Measurements from ENCODE around the gene GSDME.
"Not testable (repeated sequence)": the region's sequence is repeated elsewhere in the genome, so short reads cannot be mapped to it uniquely, and the experiment has no call there.

GSDME gene

DNA sequence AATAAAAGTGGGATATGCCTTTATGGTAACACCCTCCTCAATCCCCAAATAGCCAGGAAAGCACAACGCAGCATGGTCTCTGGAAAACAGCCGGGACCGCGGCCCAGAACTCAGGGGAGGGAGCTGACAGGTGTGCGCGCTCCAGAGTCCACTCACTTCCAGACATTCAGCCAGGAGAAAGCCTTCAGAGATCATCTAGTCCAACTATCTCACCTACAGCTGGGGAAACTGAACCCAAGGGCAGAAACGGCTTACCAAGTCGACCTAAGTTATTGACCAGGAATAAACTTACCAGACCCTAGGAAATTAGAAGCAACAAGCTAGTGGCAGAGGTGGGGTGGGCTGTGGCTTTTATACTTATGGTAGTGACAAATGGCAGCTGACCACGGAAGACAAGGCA is 16.4 kb downstream of the GSDME start:
- no peak for DNase-seq

DNA sequence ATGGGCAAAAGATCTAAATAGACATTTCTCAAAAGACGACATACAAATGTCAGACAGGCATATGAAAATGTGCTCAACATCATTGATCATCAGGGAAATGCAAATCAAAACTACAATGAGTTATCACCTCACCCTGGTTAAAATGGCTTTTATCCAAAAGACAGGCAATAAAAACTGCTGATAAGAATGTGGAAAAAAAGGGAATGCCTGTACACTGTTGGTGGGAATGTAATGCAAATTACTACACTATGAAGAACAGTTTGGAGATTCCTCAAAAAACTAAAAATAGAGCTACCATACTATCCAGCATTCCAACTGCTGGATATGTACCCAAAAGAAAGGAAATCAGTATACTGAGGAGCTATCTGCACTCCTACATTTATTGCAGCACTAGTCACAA is 18.0 kb downstream of the GSDME start:
- DNase-seq, result no peak

DNA sequence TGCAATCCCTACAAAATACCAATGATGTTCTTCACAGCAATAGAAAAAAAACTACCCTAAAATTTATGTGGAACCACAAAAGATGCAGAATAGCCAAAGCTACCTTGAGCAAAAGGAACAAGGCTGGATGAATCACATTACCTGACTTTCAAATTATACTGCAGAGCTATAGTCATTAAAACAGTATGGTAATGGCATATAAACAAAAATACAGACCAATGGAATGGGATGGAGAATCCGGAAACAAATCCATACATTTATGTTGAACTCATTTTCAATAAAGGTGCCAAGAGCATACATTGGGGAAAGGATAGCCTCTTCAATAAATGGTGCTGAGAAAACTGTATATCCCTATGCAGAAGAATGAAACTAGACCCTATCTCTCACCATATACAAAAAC is 18.7 kb downstream of the GSDME start:
- no peak for DNase-seq

DNA sequence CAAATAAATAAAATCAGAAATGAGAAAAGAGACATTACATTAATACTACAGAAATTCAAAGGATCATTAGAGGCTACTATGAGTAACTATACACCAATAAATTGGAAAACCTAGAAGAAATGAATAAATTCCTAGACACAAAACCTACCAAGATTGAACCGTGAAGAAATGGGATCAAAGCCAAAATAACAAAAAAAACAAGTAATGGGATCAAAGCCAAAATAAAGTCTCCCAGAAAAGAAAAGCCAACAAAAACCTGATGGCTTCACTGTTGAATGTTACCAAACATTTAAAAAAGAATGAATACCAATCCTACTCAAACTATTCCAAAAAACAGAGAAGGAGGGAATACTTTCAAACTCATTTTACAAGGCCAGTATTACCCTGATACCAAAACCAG is 20.0 kb downstream of the GSDME start:
- no peak for DNase-seq

DNA sequence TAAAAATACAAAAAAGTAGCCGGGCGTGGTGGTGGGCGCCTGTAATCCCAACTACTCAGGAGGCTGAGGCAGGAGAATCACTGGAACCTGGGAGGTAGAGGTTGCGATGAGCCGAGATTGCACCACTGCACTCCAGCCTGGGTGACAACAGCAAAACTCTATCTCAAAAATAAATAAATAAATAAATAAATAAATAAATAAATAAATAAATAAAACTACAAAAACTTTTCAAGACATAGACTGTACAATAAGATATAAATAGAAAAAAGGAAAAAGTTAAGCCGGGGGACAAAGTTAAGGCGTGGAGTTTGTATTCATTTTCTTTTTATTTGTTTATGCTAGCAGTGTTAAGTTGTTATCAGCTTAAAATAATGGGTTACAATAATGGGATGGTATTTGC is 21.7 kb downstream of the GSDME start:
- not testable (repeated sequence) for DNase-seq

DNA sequence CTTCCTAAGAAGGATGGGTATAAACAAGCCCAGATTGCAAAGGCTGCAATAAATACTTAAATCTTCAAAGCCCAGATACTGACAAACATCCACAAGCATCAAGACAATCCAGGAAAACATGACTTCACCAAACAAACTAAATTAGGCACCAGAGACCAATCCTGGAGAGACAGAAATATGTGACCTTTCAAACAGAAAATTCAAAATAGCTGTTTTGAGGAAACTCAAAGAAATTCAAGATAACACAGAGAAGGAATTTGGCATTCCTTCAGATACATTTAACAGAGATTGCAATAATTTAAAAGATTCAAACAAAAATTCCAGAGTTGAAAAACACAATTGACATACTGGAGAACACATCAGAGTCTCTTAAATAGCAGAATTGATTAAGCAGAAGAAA is 23.0 kb downstream of the GSDME start:
- no peak for DNase-seq

DNA sequence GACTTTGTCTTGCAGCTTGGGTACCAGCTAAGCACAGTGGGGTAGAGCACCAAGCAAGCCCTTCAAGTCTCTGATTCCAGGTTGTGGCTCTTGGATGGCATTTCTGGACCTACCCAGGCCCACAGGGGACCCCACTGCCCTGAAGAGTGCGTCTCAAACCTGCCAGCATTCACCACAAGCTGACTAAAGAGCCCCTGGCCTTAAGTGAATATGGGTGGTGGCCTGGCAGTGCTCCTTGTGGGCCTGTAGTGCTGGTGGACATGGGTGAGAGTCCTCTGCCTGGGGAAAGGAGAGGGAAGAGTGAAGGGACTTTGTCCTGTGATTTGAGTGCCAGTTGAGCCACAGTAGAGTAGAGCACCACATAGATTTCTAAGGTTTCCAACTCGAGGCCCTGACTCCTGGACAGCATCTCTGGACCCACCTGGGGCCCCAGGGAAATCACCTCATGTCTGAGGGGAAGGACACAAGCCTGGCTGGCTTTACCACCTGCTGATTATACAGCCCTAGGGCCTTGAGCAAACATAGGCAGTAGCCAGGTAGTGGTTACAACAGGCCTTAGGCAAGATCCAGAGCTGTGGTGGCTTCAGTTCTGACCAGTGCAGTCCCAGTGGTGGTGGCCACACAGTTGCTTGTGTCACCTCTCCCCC is 23.7 kb downstream of the GSDME start:
- DNase-seq, result no peak

DNA sequence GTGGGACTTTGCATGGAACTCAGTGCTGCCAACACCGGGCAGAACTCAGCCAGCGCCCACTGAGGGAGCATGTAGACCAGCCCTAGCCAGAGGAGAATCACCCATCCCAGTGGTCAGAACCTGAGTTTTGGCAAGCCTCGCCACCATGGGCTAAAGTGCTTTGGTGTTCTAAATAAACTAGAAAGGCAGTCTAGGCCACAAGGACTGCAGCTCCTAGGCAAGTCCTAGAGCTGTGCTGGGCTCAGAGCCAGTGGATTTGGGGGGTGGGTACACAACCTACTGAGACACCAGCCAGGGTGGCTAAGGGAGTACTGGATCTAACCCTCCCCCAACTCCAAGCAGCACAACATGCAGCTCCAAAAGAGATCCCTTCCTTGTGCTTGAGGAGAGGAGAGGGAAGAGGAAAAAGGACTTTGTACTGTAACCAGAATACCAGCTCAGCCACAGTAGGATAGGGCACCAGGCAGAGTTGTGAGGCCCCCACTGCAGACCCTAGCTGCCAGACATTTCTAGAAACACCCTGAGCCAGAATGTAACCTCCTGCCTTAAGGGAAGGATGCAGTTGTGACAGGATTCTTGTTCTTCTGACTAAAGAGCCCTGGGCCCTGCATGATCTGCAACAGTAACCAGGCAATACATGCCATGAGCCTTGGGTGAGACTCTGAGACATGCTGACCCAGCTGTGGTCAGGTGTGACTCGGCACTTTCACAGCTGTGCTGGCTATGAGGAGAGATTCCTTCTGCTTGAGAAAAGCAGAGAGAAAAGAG is 24.4 kb downstream of the GSDME start:
- DNase-seq, result no peak

DNA sequence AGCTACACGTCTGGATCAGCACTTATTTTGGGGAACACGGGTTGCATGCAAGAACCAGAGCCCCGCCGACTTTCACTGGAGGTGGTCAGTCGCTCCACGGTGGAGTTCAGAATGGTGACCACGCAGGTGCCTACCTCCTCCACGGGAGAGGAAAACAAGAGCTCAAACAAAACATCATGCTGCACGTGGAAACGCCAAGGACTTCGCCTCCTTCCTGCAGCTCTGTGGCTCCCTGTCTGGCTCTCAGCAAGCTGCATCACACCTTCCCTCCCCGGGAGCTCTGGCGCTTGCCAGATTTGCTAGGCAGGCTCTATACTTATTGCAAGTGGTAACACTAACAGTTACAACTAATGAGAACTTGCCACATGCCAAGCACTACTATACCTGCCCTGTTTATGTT is 26.0 kb downstream of the GSDME start:
- DNase-seq, result no peak

DNA sequence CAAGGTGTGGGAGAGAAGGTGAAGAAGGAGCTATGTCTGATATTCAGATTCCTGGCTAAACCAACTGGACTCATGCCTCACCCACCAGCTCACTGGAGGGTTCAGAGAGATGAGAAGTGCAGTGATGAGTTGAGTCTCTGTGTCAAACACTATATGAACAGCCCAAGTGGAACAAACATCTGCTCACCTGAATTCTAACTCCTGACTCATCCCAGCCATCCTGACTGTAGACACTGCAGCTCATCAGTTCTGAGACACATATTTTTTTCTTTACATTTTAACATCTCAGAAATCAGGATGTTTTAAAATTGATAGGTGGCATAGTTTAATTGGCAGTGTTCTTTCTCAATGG is 27.3 kb downstream of the GSDME start:
- no peak for DNase-seq

DNA sequence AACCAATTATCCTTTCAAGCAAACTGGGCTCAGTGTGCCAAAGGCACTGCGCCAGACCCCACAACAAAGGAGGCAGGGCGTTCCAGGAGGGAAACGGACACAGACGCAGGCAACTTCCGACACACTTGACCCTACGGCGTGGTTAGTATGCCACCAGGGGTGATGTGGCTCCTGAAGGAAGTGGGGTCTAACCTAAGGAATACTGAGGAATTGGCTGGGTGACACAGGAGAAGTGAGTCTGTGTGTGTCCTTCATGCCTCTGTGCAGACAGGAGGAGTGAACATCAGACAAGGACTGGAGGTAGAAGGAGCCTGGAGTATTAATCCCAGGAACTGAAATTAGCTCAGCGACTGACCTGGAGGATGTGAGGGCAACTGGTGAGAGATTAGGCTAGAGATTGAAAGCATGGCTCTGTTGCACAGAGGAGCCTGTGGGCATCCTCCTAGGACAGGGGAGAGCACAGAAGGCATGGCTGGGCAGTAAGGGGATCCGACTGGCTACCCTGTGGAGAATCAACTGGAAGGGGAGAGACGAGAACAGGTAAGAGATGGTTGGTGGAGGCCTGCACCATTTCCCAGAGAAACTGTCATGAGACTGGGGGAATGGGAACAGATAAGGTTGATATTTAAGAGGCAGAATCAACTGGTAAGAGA is 27.8 kb downstream of the GSDME start:
- DNase-seq, result no peak

DNA sequence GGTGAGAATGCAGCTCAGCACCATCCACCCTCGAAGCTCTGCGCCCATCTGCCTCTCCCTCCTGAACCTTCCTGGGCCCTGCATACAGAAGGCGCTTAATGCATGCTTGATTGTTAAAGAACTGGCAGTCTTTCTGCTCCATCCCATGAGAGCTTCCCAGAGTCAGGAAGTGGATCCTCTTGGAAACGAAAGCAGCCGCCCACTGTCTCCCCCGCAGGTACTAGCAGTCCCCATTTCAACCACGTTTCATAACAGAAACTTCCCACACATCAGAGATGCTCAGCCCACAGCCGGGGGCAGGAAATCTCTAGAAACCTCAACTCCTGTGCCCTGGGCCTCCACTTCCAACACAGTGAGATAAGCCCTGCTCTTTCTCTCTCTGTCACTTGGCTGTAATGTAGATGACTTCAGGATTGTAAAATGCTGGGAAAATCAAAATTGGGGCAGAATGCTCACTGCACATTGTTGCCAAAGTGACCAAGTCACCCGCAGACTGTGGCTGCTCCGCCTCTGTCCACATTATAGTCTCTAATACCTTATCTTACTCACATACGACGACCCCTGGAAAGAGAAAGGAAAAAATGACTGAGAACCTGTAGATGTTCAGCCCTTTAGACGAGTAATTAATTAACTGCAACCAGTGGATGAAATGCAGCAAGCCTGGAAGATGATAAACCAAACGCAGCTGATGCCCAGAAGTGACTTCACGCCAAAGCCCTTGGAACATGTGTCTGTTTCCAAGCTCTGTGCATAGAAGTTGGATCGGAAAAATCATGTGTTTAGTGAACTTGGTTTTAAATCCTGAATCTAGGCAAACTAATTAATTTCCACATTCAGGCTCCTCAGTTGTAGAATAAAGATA is 28.5 kb downstream of the GSDME start:
- DNase-seq, result no peak

DNA sequence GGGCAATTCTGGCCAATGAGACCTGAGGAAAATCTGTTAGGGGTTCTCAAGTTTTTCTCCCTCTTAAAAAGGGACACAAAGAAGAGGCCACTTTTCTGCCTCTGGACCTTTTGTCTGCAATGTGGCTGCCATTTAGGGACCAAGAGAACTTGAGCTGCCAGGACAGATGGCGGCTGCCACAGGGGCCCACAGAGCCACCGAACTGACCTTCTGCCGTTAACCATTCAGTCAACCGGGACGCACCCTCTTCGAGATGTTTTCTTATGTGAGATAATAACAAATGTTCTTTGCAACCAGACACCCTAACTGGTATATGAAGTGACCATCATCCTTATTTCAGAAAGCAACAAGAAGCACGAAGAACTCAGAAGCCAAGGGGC is 29.2 kb downstream of the GSDME start:
- no peak for DNase-seq

DNA sequence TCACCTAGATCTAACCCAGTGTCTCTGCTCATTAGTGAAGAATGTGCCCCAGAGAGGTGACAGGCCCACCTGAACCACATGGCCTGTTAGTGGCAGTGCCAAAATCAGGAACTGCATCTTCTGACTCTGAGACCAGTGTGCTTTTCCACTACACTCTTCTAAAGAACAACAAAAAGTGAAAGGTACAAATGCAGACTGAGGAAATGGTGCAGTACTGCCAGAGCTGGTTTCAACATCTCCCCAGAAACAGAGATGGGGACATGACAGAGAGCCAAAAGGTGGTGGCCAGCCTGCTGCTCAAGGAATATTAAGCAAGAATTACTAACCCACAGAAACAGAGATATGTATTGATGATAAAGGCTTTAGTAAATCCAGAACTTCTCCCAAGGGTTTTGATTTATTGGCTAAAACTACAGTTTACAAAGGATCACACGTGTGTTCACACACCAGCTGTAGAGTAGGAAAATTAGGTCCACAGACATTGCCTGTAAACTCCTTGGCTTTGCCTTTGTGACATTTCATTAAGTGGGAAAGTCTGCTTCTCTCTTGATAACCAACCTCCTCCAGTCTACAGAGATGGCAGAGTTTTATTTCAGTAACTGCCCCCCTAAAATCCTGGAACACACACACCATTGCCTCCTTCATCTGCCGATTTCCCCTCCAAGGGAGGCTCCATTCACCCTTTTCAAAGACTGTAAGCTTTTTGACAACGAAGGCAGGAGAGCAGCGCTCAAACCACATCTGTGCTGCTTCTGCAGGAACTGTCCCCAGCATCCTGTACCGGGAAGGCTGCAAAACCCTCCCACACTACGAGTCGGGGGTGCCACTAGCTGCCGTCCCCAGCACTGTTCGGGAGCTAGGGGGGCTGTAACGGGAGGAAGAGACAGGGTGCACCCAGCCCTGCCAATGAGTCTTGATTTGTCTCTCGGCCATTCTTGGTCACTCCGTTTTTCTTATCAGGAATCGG is 29.8 kb downstream of the GSDME start:
- no peak for DNase-seq

DNA sequence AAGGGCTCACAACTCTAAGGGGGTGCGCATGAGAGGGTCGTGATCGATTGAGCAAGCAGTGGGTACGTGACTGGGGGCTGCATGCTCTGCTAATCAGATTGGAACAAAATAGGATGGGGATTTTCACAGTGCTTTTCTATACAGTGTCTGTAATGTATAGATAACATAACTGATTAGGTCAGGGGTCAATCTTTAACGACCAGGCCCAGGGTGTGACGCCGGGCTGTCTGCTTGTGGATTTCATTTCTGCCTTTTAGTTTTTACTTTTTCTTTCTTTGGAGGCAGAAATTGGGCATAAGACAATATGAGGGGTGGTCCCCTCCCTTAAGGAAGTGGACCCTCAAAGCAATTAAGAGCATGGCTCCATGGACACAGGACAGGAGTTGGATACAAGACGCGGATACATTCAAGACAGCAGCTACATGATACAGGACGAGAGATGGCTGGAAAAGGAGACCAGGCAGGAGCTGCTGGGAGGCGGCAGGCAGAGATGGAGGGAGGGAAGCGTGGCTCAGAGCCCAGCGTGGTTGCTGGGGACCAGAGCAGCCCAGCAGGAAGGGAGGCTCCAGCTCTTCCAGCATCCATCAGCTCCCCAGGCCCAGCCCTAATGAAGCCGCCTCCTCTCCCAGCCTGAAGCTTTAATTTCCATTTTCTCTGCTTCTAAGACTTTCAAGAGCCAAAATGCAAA is 31.6 kb downstream of the GSDME start:
- DNase-seq, result no peak

DNA sequence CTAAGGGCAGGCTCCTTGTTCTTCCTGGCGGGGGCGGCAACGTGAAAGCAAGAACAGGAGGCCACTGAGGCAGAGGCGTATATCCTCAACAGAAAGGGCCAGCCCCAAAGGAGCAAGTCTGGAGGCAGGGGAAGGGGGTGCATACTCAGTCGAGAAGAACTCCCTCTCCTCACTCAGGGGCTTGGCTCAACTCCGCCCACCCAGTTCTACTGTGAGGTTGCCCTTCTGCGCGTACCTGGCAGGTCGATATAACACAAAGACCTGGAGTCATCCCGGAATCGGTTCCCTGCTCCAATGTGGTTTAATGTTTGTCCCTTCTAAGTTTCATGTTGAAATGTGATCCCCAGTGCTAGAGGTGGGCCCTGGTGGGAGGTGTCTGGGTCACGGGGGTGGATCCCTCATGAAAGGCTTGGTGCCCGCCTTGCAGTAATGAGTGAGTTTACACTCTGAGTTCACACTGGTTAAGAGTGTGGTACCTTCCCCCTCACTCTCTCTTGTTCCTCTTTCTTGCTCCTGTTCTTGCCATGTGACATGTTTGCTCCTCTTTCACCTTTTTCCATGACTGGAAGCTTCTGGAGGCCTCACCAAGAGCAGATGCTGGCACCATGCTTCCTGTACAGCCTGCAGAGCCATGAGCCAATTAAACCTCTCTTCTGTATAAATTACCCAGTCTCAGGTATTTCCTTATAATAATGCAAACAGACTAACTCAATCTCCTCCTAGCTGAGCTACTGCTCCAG is 32.6 kb downstream of the GSDME start:
- DNase-seq, result no peak

DNA sequence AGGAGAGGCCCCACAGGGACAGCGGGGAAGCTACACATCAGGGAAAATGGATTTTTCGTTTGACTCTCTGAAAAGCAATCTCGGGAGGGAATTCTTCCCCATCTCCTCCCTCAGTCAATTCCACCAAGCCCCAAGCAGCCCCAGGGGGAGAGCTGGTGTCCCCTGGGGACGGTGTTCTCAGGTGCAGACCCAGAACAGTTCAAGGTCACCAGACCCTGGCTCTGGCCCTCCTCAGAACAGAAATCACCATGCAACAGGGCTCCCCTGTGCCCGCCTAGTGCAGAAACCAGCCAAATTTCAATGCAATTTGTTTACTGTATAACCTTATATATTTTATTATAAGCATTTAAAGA is 34.1 kb downstream of the GSDME start:
- DNase-seq, result no peak

DNA sequence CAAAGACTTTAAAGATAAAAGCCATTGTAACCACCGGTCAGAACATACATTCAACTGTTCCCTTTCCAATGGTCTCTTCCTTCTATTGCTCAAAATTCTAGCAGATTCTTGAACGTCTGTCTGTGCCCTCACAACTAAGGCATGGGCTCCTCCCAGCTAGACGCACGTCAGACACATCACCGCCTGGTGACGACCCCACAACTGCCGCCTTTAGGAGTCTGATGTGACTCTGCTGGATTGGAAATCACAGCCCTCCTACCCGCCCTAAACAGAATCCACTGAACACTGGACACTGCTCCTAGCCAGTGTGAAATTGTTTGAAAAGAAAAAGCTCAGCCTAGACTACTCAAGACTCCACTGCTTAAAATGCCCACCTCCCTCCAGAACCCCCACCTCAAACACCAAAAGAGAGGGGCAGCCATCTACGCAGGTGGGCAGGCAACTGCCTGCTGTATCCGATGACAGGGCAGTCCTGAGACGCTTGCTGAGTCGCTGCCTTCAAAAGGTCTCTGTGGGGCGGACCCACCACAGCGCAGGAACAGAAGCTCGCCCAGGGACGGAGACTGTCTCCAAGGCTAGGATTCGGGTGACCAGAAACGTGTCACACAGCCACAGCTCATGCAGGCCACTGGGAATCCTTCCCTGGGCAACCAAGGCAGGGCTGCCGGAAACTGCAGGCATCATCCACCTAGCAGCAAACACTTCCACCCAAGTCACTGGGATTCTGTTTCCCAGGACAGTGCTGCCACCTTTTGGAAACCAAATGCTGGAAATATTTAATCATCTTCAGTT is 34.7 kb downstream of the GSDME start:
- no peak for DNase-seq

DNA sequence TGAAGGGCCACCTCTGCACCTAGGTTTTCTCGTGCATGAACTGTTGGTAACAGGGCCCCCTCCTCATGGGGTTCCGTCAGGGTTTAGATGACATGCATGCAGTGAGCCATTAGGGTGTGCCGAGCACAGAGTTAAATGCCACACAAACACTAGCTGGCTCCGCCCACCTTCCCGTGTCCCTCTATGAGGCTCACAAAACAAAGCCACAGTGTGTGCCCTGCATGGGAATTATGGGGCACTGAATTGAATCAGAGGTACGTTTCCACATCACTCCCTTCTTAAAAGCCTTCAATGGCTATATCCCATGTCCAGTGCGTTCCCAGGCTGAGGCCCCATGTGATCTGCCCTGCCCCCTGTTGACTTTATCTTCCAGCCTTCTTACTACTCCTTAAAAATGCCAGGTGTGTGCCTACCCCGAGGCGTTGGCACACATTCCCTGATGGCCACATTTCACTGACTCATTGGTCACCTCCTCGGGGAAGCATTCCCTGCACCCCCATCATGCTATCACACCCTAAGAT is 35.7 kb downstream of the GSDME start:
- DNase-seq, result no peak

DNA sequence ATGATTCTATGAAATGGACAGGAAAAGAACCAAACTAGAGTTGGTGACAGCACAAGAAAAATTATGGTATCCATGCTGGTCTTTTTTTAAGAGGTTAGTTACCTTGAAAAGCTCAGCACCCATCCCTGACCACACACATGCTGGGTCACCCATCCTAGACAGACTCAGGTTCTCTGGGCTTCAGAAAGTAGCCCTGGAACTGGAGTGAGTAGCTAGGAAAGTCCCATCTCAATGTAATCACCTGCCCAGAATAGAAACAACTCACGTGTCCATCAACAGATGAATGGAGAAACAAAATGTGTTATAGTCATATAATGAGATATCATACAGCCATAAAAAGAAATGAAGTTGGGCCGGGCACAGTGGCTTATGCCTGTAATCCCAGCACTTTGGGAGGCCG is 37.0 kb downstream of the GSDME start:
- DNase-seq, result no peak
